ENCODE results near the gene C11orf97. TPM values are rescaled to one million over a fixed set of nuclear protein-coding genes. Genes with fewer than 3 reads are reported as not detected.
A peak's percentile ranks its signal among the peaks of the same experiment; 100 is the strongest.
"Not testable (repeated sequence)": the region's sequence is repeated elsewhere in the genome, so short reads cannot be mapped to it uniquely, and the experiment has no call there.

The C11orf97 gene
- total RNA-seq, 2 experiments from 2014 or later = not detected

GRCh38 chr11:94544646-94545263 lies 32.5 kb downstream of the C11orf97 start:
- CTCF ChIA-PET = no interaction called here
- intact Hi-C loops (cut with DNase I, micrococcal nuclease) = loop anchor here (1.0 to 5.0 kb wide), 12 partner anchors 51 to 1848 kb away; partner anchors contain the start of genes ANKRD49 (in 2 of the 2), C11orf54 (in 2 of the 2), MRE11 (in 2 of the 2) and TAF1D (in 2 of the 2)
- Mint-ChIP-seq H3K27me3 (no peaks in the 10 kb centered on the region), H3K4me1 (peaks cover 44% of the 10 kb centered on the region), H3K9me3 (ENCODE audit: low read depth) (no peaks in the 10 kb centered on the region), H3K27ac (peak overlapping the region; percentile 60), H3K36me3 (ENCODE audit: low read depth) (peaks cover 12% of the 10 kb centered on the region), H3K4me3 (peak overlapping the region; percentile 68)
- POLR2A ChIA-PET = interaction anchor here (1.0 kb wide), 1 partner anchor 10 kb away, joined by 3 read pairs; no protein-coding TSS in a partner anchor
- ATAC-seq = peak; percentile 5
- peak; percentile 50 for DNase-seq

GRCh38 chr11:94545264-94546161 lies 33.3 kb downstream of the C11orf97 start:
- DNase-seq (no peak), ATAC-seq (no peak)
- ChIA-PET CTCF (interaction anchor here (0.7 kb wide), 1 partner anchor 892 kb away, joined by 3 read pairs; no protein-coding TSS in a partner anchor), POLR2A (interaction anchor here (1.0 kb wide), 1 partner anchor 9 kb away, joined by 3 read pairs; no protein-coding TSS in a partner anchor)
- Mint-ChIP-seq H3K27ac (peak overlapping the region; percentile 47), H3K27me3 (no peaks in the 10 kb centered on the region), H3K36me3 (ENCODE audit: low read depth) (peaks cover 15% of the 10 kb centered on the region), H3K9me3 (ENCODE audit: low read depth) (no peaks in the 10 kb centered on the region), H3K4me3 (peak overlapping the region; percentile 68), H3K4me1 (peaks cover 50% of the 10 kb centered on the region)
- intact Hi-C loops (cut with DNase I, micrococcal nuclease) = loop anchor here in 1 of 2 experiments (2.0 kb wide), 1 partner anchor 417 kb away; the partner anchor contains the start of gene PANX1

GRCh38 chr11:94546162-94546470 lies 33.9 kb downstream of the C11orf97 start:
- ChIA-PET POLR2A (no interaction called here), CTCF (interaction anchor here (0.7 kb wide), 1 partner anchor 892 kb away, joined by 3 read pairs; no protein-coding TSS in a partner anchor)
- ATAC-seq (no peak), DNase-seq (no peak)
- intact Hi-C loops (cut with DNase I, micrococcal nuclease) = no loop called here
- Mint-ChIP-seq H3K27me3 (no peaks in the 10 kb centered on the region), H3K27ac (no peak overlapping the region), H3K9me3 (ENCODE audit: low read depth) (no peaks in the 10 kb centered on the region), H3K36me3 (ENCODE audit: low read depth) (peaks cover 15% of the 10 kb centered on the region), H3K4me1 (peaks cover 52% of the 10 kb centered on the region), H3K4me3 (peak overlapping the region; percentile 68)

GRCh38 chr11:94546886-94547285 lies 34.6 kb downstream of the C11orf97 start:
- intact Hi-C loops (cut with DNase I, micrococcal nuclease) = no loop called here
- H3K9me3 Mint-ChIP-seq (ENCODE audit: low read depth) = no peaks in the 10 kb centered on the region
- ChIA-PET CTCF (no interaction called here), POLR2A (no interaction called here)
- no peaks in the 10 kb centered on the region for H3K27me3 Mint-ChIP-seq
- H3K27ac Mint-ChIP-seq = no peak overlapping the region
- H3K4me1 Mint-ChIP-seq = peaks cover 52% of the 10 kb centered on the region
- peaks cover 15% of the 10 kb centered on the region for H3K36me3 Mint-ChIP-seq (ENCODE audit: low read depth)
- peak; percentile 9 for DNase-seq
- peak overlapping the region; percentile 34 for H3K4me3 Mint-ChIP-seq
- no peak for ATAC-seq

- Mint-ChIP-seq H3K9me3 (ENCODE audit: low read depth) (no peaks in the 10 kb centered on the region), H3K27ac (no peak overlapping the region), H3K36me3 (ENCODE audit: low read depth) (peaks cover 15% of the 10 kb centered on the region), H3K4me1 (peaks cover 44% of the 10 kb centered on the region), H3K4me3 (no peak overlapping the region), H3K27me3 (no peaks in the 10 kb centered on the region)
- ATAC-seq (no peak), DNase-seq (no peak)
- intact Hi-C loops (cut with DNase I, micrococcal nuclease) = no loop called here
- ChIA-PET CTCF (interaction anchor here (1.6 kb wide), 1 partner anchor 26 kb away, joined by 3 read pairs; no protein-coding TSS in a partner anchor), POLR2A (interaction anchor here (0.5 kb wide), 1 partner anchor 136 kb away, joined by 4 read pairs; no protein-coding TSS in a partner anchor)
Observed at GRCh38 chr11:94549146-94549545, 36.9 kb downstream of the C11orf97 start.

GRCh38 chr11:94550513-94550912 lies 38.3 kb downstream of the C11orf97 start:
- ATAC-seq = no peak
- intact Hi-C loops (cut with DNase I, micrococcal nuclease) = no loop called here
- no peaks in the 10 kb centered on the region for H3K9me3 Mint-ChIP-seq (ENCODE audit: low read depth)
- H3K36me3 Mint-ChIP-seq (ENCODE audit: low read depth) = peaks cover 12% of the 10 kb centered on the region
- no peaks in the 10 kb centered on the region for H3K27me3 Mint-ChIP-seq
- H3K4me1 Mint-ChIP-seq = peaks cover 38% of the 10 kb centered on the region
- no peak overlapping the region for H3K4me3 Mint-ChIP-seq
- no peak overlapping the region for H3K27ac Mint-ChIP-seq
- ChIA-PET POLR2A (no interaction called here), CTCF (interaction anchor here (0.9 kb wide), 1 partner anchor 10 kb away, joined by 3 read pairs; no protein-coding TSS in a partner anchor)
- DNase-seq = no peak

GRCh38 chr11:94553938-94554337 lies 41.7 kb downstream of the C11orf97 start:
- POLR2A ChIA-PET = no interaction called here
- DNase-seq (no peak), ATAC-seq (no peak)
- no peaks in the 10 kb centered on the region for H3K27me3 Mint-ChIP-seq
- H3K9me3 Mint-ChIP-seq (ENCODE audit: low read depth) = no peaks in the 10 kb centered on the region
- H3K4me3 Mint-ChIP-seq = no peak overlapping the region
- no peak overlapping the region for H3K27ac Mint-ChIP-seq
- CTCF ChIA-PET = no interaction called here
- peaks cover 4% of the 10 kb centered on the region for H3K36me3 Mint-ChIP-seq (ENCODE audit: low read depth)
- H3K4me1 Mint-ChIP-seq = peaks cover 12% of the 10 kb centered on the region
- intact Hi-C loops (cut with DNase I, micrococcal nuclease) = no loop called here

GRCh38 chr11:94555752-94556329 lies 43.6 kb downstream of the C11orf97 start:
- ATAC-seq, POLR2A ChIA-PET: not testable (repeated sequence)
- CTCF ChIA-PET = interaction anchor here (1.2 kb wide), 1 partner anchor 37 kb away, joined by 3 read pairs; no protein-coding TSS in a partner anchor

GRCh38 chr11:94557421-94557820 lies 45.2 kb downstream of the C11orf97 start:
- Mint-ChIP-seq H3K4me1 (no peaks in the 10 kb centered on the region), H3K4me3 (no peak overlapping the region), H3K9me3 (ENCODE audit: low read depth) (no peaks in the 10 kb centered on the region), H3K27me3 (no peaks in the 10 kb centered on the region), H3K27ac (no peak overlapping the region), H3K36me3 (ENCODE audit: low read depth) (no peaks in the 10 kb centered on the region)
- ChIA-PET CTCF (interaction anchor here (1.2 kb wide), 1 partner anchor 49 kb away, joined by 5 read pairs; no protein-coding TSS in a partner anchor), POLR2A (no interaction called here)
- DNase-seq = no peak
- ATAC-seq = no peak
- intact Hi-C loops (cut with DNase I, micrococcal nuclease) = no loop called here

More at GRCh38 chr11:94555752-94556329, 43.6 kb downstream of the C11orf97 start:
- H3K4me3 Mint-ChIP-seq; H3K27me3 Mint-ChIP-seq; DNase-seq; H3K36me3 Mint-ChIP-seq (ENCODE audit: low read depth); H3K9me3 Mint-ChIP-seq (ENCODE audit: low read depth); H3K4me1 Mint-ChIP-seq; H3K27ac Mint-ChIP-seq; intact Hi-C loops (cut with DNase I, micrococcal nuclease): not testable (repeated sequence)

- Mint-ChIP-seq H3K4me1 (no peaks in the 10 kb centered on the region), H3K27ac (no peak overlapping the region), H3K27me3 (no peaks in the 10 kb centered on the region), H3K4me3 (no peak overlapping the region), H3K36me3 (ENCODE audit: low read depth) (no peaks in the 10 kb centered on the region), H3K9me3 (ENCODE audit: low read depth) (no peaks in the 10 kb centered on the region)
- DNase-seq (no peak), ATAC-seq (no peak)
- ChIA-PET POLR2A (no interaction called here), CTCF (no interaction called here)
- intact Hi-C loops (cut with DNase I, micrococcal nuclease) = no loop called here
Observed at GRCh38 chr11:94557992-94558391, 45.7 kb downstream of the C11orf97 start.

GRCh38 chr11:94558468-94558867 lies 46.2 kb downstream of the C11orf97 start:
- no peak overlapping the region for H3K27ac Mint-ChIP-seq
- H3K4me3 Mint-ChIP-seq = no peak overlapping the region
- CTCF ChIA-PET = no interaction called here
- no peaks in the 10 kb centered on the region for H3K27me3 Mint-ChIP-seq
- no peak for ATAC-seq
- H3K4me1 Mint-ChIP-seq = no peaks in the 10 kb centered on the region
- no peaks in the 10 kb centered on the region for H3K9me3 Mint-ChIP-seq (ENCODE audit: low read depth)
- no peak for DNase-seq
- intact Hi-C loops (cut with DNase I, micrococcal nuclease) = no loop called here
- no peaks in the 10 kb centered on the region for H3K36me3 Mint-ChIP-seq (ENCODE audit: low read depth)
- POLR2A ChIA-PET = no interaction called here
